Coronary artery (tissue), 2 donors: ENCODE measurements around the gene RIN3.

ENCODE experiments used
- DNase-seq: peaks from one replicate; pipeline ENCODE4 v3.0.0-alpha.2; 2017; ENCODE audit warnings: low spot score
- H3K27ac ChIP-seq, 2 donors: fragments of 200-600 bp; sonication (generic); one replicate each; pipeline ENCODE4 v1.5.1; 2016 to 2019
- H3K4me3 ChIP-seq: fragments of 200-600 bp; sonication (generic); 2 replicates; pipeline ENCODE4 v1.5.1; 2016; ENCODE audit warnings: mild to moderate bottlenecking, moderate library complexity
- CTCF ChIP-seq: fragments of 200-600 bp; sonication (generic); IDR thresholded peaks from one replicate; pipeline ENCODE4 v1.5.1; 2019; ENCODE audit warnings: antibody characterized with exemption

Gene RIN3

GRCh38 chr14:92726933-92727262, 213.3 kb downstream of the RIN3 start:
- no peak for DNase-seq
- Histone ChIP-seq H3K4me3 (no peak overlapping the region), H3K27ac (peak overlapping the region; percentile 69 to 74)
- no peak for TF ChIP-seq CTCF

GRCh38 chr14:92728759-92729364, 215.3 kb downstream of the RIN3 start:
- H3K4me3 ChIP-seq, result no peak overlapping the region
- H3K27ac ChIP-seq, result no peak overlapping the region
- TF ChIP-seq CTCF, result no peak
- DNase-seq, result no peak

- DNase-seq, result no peak
- no peak overlapping the region for H3K4me3 ChIP-seq
- TF ChIP-seq CTCF, result no peak
- no peak overlapping the region for H3K27ac ChIP-seq
Observed at GRCh38 chr14:92729634-92730358, 216.2 kb downstream of the RIN3 start.

- no peak for DNase-seq
- no peak overlapping the region for H3K27ac ChIP-seq
- no peak for TF ChIP-seq CTCF
- no peak overlapping the region for H3K4me3 ChIP-seq
Observed at GRCh38 chr14:92731622-92732115, 218.1 kb downstream of the RIN3 start.

- Histone ChIP-seq H3K27ac (no peak overlapping the region), H3K4me3 (no peak overlapping the region)
- TF ChIP-seq CTCF, result no peak
- no peak for DNase-seq
Observed at GRCh38 chr14:92733007-92733406, 219.4 kb downstream of the RIN3 start.

GRCh38 chr14:92734618-92735017, 221.0 kb downstream of the RIN3 start:
- TF ChIP-seq CTCF, result no peak
- no peak overlapping the region for H3K4me3 ChIP-seq
- H3K27ac ChIP-seq, result no peak overlapping the region
- DNase-seq, result no peak

- TF ChIP-seq CTCF, result no peak
- DNase-seq, result no peak
- Histone ChIP-seq H3K4me3 (no peak overlapping the region), H3K27ac (no peak overlapping the region)
Observed at GRCh38 chr14:92735344-92735743, 221.8 kb downstream of the RIN3 start.
